ENCODE measurements around the gene ART3. TPM values are rescaled to one million over a fixed set of nuclear protein-coding genes. Genes with fewer than 3 reads are reported as not detected.

ART3 gene
- total RNA-seq, 4 donors from 2014 or later, result 2.9 to 44.4 (median 20.6) TPM

- 95 to 98% methylated on average over 3 of the region's 3 CpGs for WGBS, 2 donors
- no peaks in the 10 kb centered on the region for H3K9me3 ChIP-seq
- TF ChIP-seq CTCF (IDR thresholded peaks at IDR 0.05) (no peak), EP300 (IDR thresholded peaks at IDR 0.05) (no peak), POLR2A (IDR thresholded peaks at IDR 0.05) (no peak)
Observed at GRCh38 chr4:76155979-76156378, 81.5 kb downstream of the ART3 start.

GRCh38 chr4:76156635-76157034, 82.1 kb downstream of the ART3 start:
- TF ChIP-seq EP300 (IDR thresholded peaks at IDR 0.05) (no peak), CTCF (IDR thresholded peaks at IDR 0.05) (no peak), POLR2A (IDR thresholded peaks at IDR 0.05) (no peak)
- WGBS, 2 donors, result 10 to 12% methylated on average over 2 of the region's 2 CpGs
- no peak for DNase-seq (ENCODE audit: low spot score in 2 of 2)
- Histone ChIP-seq H3K27ac (no peak overlapping the region), H3K27me3 (no peaks in the 10 kb centered on the region), H3K36me3 (peaks cover 0 to 39% (median 6%) of the 10 kb centered on the region in 3 donors), H3K9me3 (no peaks in the 10 kb centered on the region), H3K4me1 (peaks cover 0 to 4% (median 0%) of the 10 kb centered on the region in 4 donors), H3K4me3 (no peak overlapping the region)

More at GRCh38 chr4:76155979-76156378, 81.5 kb downstream of the ART3 start:
- H3K36me3 ChIP-seq, result peaks cover 0 to 33% (median 0%) of the 10 kb centered on the region in 3 donors
- no peak overlapping the region for H3K4me3 ChIP-seq
- H3K4me1 ChIP-seq, result peaks cover 0 to 4% (median 0%) of the 10 kb centered on the region in 4 donors
- no peak for DNase-seq (ENCODE audit: low spot score in 2 of 2)
- H3K27me3 ChIP-seq, result no peaks in the 10 kb centered on the region
- no peak overlapping the region for H3K27ac ChIP-seq

GRCh38 chr4:76160355-76160754, 85.8 kb downstream of the ART3 start:
- Histone ChIP-seq H3K27ac (no peak overlapping the region), H3K36me3 (peaks cover 0 to 73% (median 6%) of the 10 kb centered on the region in 3 donors), H3K4me1 (no peaks in the 10 kb centered on the region), H3K4me3 (no peak overlapping the region), H3K27me3 (no peaks in the 10 kb centered on the region), H3K9me3 (no peaks in the 10 kb centered on the region)
- no peak for TF ChIP-seq EP300 (IDR thresholded peaks at IDR 0.05)
- TF ChIP-seq POLR2A (IDR thresholded peaks at IDR 0.05), result no peak
- no peak for TF ChIP-seq CTCF (IDR thresholded peaks at IDR 0.05)
- DNase-seq (ENCODE audit: low spot score in 2 of 2), result no peak
- WGBS, 2 donors, result 40 to 42% methylated on average over 2 of the region's 2 CpGs

Other genes with a start within 250 kb of the ART3 start
- gene PPEF2, start 172.3 kb upstream of the ART3 start, total RNA-seq, result 1 to 10 TPM in 1 of 4 donors, under 1 TPM in 2, not detected in 1; under 0.01 to 1.1 (median 0.30) TPM
- gene NAAA, start 133.7 kb upstream of the ART3 start, total RNA-seq, result 100 to 1,000 TPM in 3 of 4 donors, 10 to 100 TPM in 1; 70.5 to 191 (median 170) TPM
- 10 to 100 TPM; 28.0 to 49.4 (median 30.9) TPM for gene SDAD1, start 83.8 kb upstream of the ART3 start, total RNA-seq
- gene CXCL9, start 67.2 kb upstream of the ART3 start, total RNA-seq, result 1 to 10 TPM in 1 of 4 donors, under 1 TPM in 2, not detected in 1; 0.20 to 2.7 (median 0.84) TPM
- gene CXCL10, start 51.2 kb upstream of the ART3 start, total RNA-seq, result 1 to 10 TPM in 2 of 4 donors, not detected in 2; 1.2 to 2.8 TPM
- gene CXCL11, start 38.6 kb upstream of the ART3 start, total RNA-seq, result not detected
- gene NUP54, start 73.7 kb downstream of the ART3 start, total RNA-seq, result 10 to 100 TPM; 27.5 to 39.6 (median 31.8) TPM
- 100 to 1,000 TPM; 126 to 219 (median 143) TPM for gene SCARB2, start 139.1 kb downstream of the ART3 start, total RNA-seq
- gene FAM47E, start 177.0 kb downstream of the ART3 start, total RNA-seq, result 1 to 10 TPM in 3 of 4 donors, under 1 TPM in 1; 0.30 to 4.6 (median 1.5) TPM
- gene STBD1, start 232.0 kb downstream of the ART3 start, total RNA-seq, result 10 to 100 TPM in 2 of 4 donors, 1 to 10 TPM in 2; 2.3 to 11.1 (median 6.7) TPM

Measured in tibial nerve (tissue), 4 donors.